Gastroesophageal sphincter (tissue), 4 donors: Measurements from ENCODE around the gene GGTA1. TPM values are rescaled to one million over a fixed set of nuclear protein-coding genes. Genes with fewer than 3 reads are reported as not detected.
A peak's percentile ranks its signal among the peaks of the same experiment; 100 is the strongest.
"Not testable (repeated sequence)": the region's sequence is repeated elsewhere in the genome, so short reads cannot be mapped to it uniquely, and the experiment has no call there.

Experiments
- ATAC-seq: fragments of 150-250 bp; one replicate; pipeline ENCODE4 v1.9.1; 2016; ENCODE audit warnings: mild to moderate bottlenecking, moderate library complexity
- H3K27ac ChIP-seq, 4 donors: fragments of 200-600 bp; sonication (generic) in 3 of 4; 1 replicate in 3 of 4; 2 replicates in 1 of 4; pipeline ENCODE4 v1.5.1; 2016 to 2019
- H3K27me3 ChIP-seq: fragments of 200-600 bp; sonication (generic); one replicate; pipeline ENCODE4 v1.5.1; 2019
- H3K36me3 ChIP-seq, 2 donors: fragments of 200-600 bp; sonication (generic); one replicate each; pipeline ENCODE4 v1.5.1; 2019; ENCODE audit warnings: control low read depth in 1 of 2
- H3K4me1 ChIP-seq, 3 donors: fragments of 200-600 bp; sonication (generic); 1 replicate in 2 of 3; 2 replicates in 1 of 3; pipeline ENCODE4 v1.5.1; 2016 to 2019; ENCODE audit warnings: control low read depth in 2 of 3
- H3K4me3 ChIP-seq, 2 donors: fragments of 200-600 bp; sonication (generic); one replicate each; pipeline ENCODE4 v1.5.1; 2019; ENCODE audit warnings: mild to moderate bottlenecking in 1 of 2, moderate library complexity in 1 of 2
- H3K9me3 ChIP-seq, 3 donors: fragments of 200-600 bp; sonication (generic); one replicate each; pipeline ENCODE4 v1.5.1; 2017 to 2019; ENCODE audit warnings: control low read depth in 2 of 3
- CTCF ChIP-seq, 4 experiments: fragments of 200-600 bp in 2 of 4; fragments of 450-650 bp in 2 of 4; sonication (generic) in 1 of 4; IDR thresholded peaks; one replicate each; pipeline ENCODE4 v1.5.1; 2017 to 2019; ENCODE audit warnings: antibody characterized with exemption in 4 of 4, mild to moderate bottlenecking in 2 of 4, moderate library complexity in 2 of 4
- EP300 ChIP-seq: sonication (generic); formaldehyde crosslinking; IDR thresholded peaks from one replicate; pipeline ENCODE4 v1.6.1; 2017; ENCODE audit warnings: antibody characterized with exemption, mild to moderate bottlenecking
- POLR2A ChIP-seq, 2 donors: fragments of 450-650 bp; IDR thresholded peaks; one replicate each; pipeline ENCODE4 v1.6.1; 2017; ENCODE audit warnings: antibody characterized with exemption in 2 of 2, mild to moderate bottlenecking in 2 of 2, moderate library complexity in 1 of 2
- POLR2AphosphoS5 ChIP-seq: sonication (generic); formaldehyde crosslinking; IDR thresholded peaks from one replicate; pipeline ENCODE4 v1.6.1; 2017; ENCODE audit warnings: antibody characterized with exemption
- WGBS, 2 donors: methylation state at CpG; one replicate each; pipeline ENCODE4 v1.1.5; 2018; ENCODE audit warnings: low coverage in 1 of 2; 5-methylcytosine and 5-hydroxymethylcytosine counted together
- total RNA-seq, 4 donors: library from RNA; depleted of rRNA; stranded (reverse); fragments of >200 nt; gene quantifications; one replicate each; pipeline ENCODE4 v1.1.0, GENCODE V29; 2016

GGTA1 gene
- total RNA-seq, 4 donors from 2014 or later = 5.1 to 22.2 (median 7.2) TPM

- Histone ChIP-seq H3K4me3 (no peak overlapping the region), H3K4me1 (no peaks in the 10 kb centered on the region), H3K27ac (no peak overlapping the region), H3K36me3 (no peaks in the 10 kb centered on the region), H3K27me3 (no peaks in the 10 kb centered on the region), H3K9me3 (no peaks in the 10 kb centered on the region)
- TF ChIP-seq POLR2A (IDR thresholded peaks at IDR 0.05) (no peak), POLR2AphosphoS5 (no peak), EP300 (no peak), CTCF (IDR thresholded peaks at IDR 0.05) (no peak)
- no CpG with 5 or more reads among the region's 1 CpG for WGBS, 2 donors
- no peak for ATAC-seq
These were observed 58.5 kb downstream of the GGTA1 start for GRCh38 chr9:121441165-121441564.

- no peak for ATAC-seq
- Histone ChIP-seq H3K4me1 (no peaks in the 10 kb centered on the region), H3K27me3 (no peaks in the 10 kb centered on the region), H3K36me3 (no peaks in the 10 kb centered on the region), H3K27ac (no peak overlapping the region), H3K4me3 (no peak overlapping the region), H3K9me3 (no peaks in the 10 kb centered on the region)
- no peak for TF ChIP-seq POLR2A (IDR thresholded peaks at IDR 0.05)
- peak in 1 of 4 experiments; percentile 24 for TF ChIP-seq CTCF (IDR thresholded peaks at IDR 0.05)
- WGBS, 2 donors = 50 to 68% methylated on average over 8 of the region's 8 CpGs
These were observed 59.7 kb downstream of the GGTA1 start for GRCh38 chr9:121439711-121440664.

GRCh38 chr9:121439016-121439415, 60.6 kb downstream of the GGTA1 start:
- Histone ChIP-seq H3K9me3 (no peaks in the 10 kb centered on the region), H3K4me3 (no peak overlapping the region), H3K27ac (no peak overlapping the region), H3K36me3 (no peaks in the 10 kb centered on the region), H3K27me3 (no peaks in the 10 kb centered on the region), H3K4me1 (no peaks in the 10 kb centered on the region)
- TF ChIP-seq POLR2A (IDR thresholded peaks at IDR 0.05) (no peak), CTCF (IDR thresholded peaks at IDR 0.05) (no peak), EP300 (no peak), POLR2AphosphoS5 (no peak)
- 56 to 75% methylated on average over 1 of the region's 1 CpG for WGBS, 2 donors
- ATAC-seq = no peak

GRCh38 chr9:121437891-121438290, 61.8 kb downstream of the GGTA1 start:
- no peak overlapping the region for H3K4me3 ChIP-seq
- no peaks in the 10 kb centered on the region for H3K36me3 ChIP-seq
- WGBS, 2 donors = 93 to 94% methylated on average over 3 of the region's 3 CpGs
- TF ChIP-seq POLR2A (IDR thresholded peaks at IDR 0.05) (no peak), CTCF (IDR thresholded peaks at IDR 0.05) (no peak), POLR2AphosphoS5 (no peak), EP300 (no peak)
- H3K27me3 ChIP-seq = no peaks in the 10 kb centered on the region
- no peak for ATAC-seq
- H3K9me3 ChIP-seq = no peaks in the 10 kb centered on the region
- H3K27ac ChIP-seq = no peak overlapping the region
- H3K4me1 ChIP-seq = no peaks in the 10 kb centered on the region

GRCh38 chr9:121437046-121437445, 62.6 kb downstream of the GGTA1 start:
- WGBS, 2 donors = 67% methylated on average over 1 of the region's 3 CpGs; no CpG with 5 or more reads in 1 of the 2 donors
- H3K36me3 ChIP-seq, H3K27ac ChIP-seq, ATAC-seq, H3K9me3 ChIP-seq, H3K4me1 ChIP-seq, H3K4me3 ChIP-seq, H3K27me3 ChIP-seq: not testable (repeated sequence)
